GM12891 (cell line): ENCODE data around the gene PCDHB8.
"Not testable (repeated sequence)": the region's sequence is repeated elsewhere in the genome, so short reads cannot be mapped to it uniquely, and the experiment has no call there.

Experiments
- PAX5 ChIP-seq: IDR thresholded peaks from 2 replicates; pipeline ENCODE4 v1.6.1; 2011; ENCODE audit warnings: low read length, moderate library complexity, mild to moderate bottlenecking; ENCODE audit not compliant: insufficient read depth, severe bottlenecking
- POLR2A ChIP-seq: IDR thresholded peaks from 2 replicates; pipeline ENCODE4 v1.6.1; 2011; ENCODE audit warnings: low read depth, low read length, control low read depth
- POLR2AphosphoS5 ChIP-seq: IDR thresholded peaks from 2 replicates; pipeline ENCODE4 v1.6.1; 2011; ENCODE audit warnings: low read depth, low read length, control low read depth
- TAF1 ChIP-seq: IDR thresholded peaks from 2 replicates; pipeline ENCODE4 v1.6.1; 2011; ENCODE audit warnings: low read depth, low read length, control low read depth

DNA sequence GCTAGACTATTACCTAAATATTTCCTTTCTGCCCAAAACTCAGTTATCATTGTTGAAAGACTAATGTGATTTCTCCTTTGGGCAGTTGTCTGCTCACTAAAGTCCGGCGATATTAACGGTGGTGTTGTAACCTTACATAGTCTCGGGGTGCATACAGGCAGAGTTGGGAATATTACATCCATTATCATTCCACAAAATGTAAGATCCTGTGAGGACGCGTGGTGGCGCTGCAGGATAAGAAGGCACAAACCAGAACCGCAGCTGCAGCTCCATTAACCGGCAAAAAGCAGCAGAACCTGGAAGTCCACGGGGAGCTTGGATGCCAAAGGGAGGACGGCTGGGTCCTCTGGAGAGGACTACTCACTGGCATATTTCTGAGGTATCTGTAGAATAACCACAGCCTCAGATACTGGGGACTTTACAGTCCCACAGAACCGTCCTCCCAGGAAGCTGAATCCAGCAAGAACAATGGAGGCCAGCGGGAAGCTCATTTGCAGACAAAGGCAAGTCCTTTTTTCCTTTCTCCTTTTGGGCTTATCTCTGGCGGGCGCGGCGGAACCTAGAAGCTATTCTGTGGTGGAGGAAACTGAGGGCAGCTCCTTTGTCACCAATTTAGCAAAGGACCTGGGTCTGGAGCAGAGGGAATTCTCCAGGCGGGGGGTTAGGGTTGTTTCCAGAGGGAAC, 36.2 kb downstream of the PCDHB8 start, which contains the start of gene PCDHB13:
- TF ChIP-seq POLR2A, POLR2AphosphoS5, TAF1, PAX5: not testable (repeated sequence)
